Transverse colon (tissue), 4 donors: ENCODE measurements around the gene GDE1. TPM values are rescaled to one million over a fixed set of nuclear protein-coding genes. Genes with fewer than 3 reads are reported as not detected.

Experiments used
- DNase-seq: peaks from one replicate; pipeline ENCODE4 v3.0.0-alpha.2; 2019
- H3K27ac ChIP-seq, 4 donors: fragments of 200-600 bp; sonication (generic); 2 replicates each; pipeline ENCODE4 v1.5.1; 2016 to 2018; ENCODE audit warnings: inconsistent platforms in 4 of 4
- H3K27me3 ChIP-seq: fragments of 200-600 bp; sonication (generic); 2 replicates; pipeline ENCODE4 v1.5.1; 2017; ENCODE audit warnings: inconsistent platforms
- H3K36me3 ChIP-seq, 4 donors: fragments of 200-600 bp; sonication (generic); 2 replicates each; pipeline ENCODE4 v1.5.1; 2017 to 2019; ENCODE audit warnings: inconsistent platforms in 4 of 4
- H3K4me1 ChIP-seq, 4 donors: fragments of 200-600 bp; sonication (generic); 2 replicates each; pipeline ENCODE4 v1.5.1; 2017 to 2020; ENCODE audit warnings: inconsistent platforms in 4 of 4
- H3K4me3 ChIP-seq, 4 donors: fragments of 200-600 bp; sonication (generic); 1 replicate in 1 of 4; 2 replicates in 3 of 4; pipeline versions ENCODE4 v1.5.1 to v1.6.1; 2017 to 2019; ENCODE audit warnings: inconsistent platforms in 4 of 4
- H3K9me3 ChIP-seq, 2 donors: fragments of 200-600 bp; sonication (generic); 2 replicates each; pipeline ENCODE4 v1.5.1; 2017 to 2019; ENCODE audit warnings: inconsistent platforms in 2 of 2
- CTCF ChIP-seq, 5 experiments: fragments of 200-600 bp in 3 of 5; fragments of 450-650 bp in 2 of 5; sonication (generic) in 3 of 5; IDR thresholded peaks; 1 replicate in 2 of 5; 2 replicates in 3 of 5; pipeline ENCODE4 v1.5.1; 2016 to 2017; ENCODE audit warnings: antibody characterized with exemption in 5 of 5, inconsistent platforms in 3 of 5, mild to moderate bottlenecking in 2 of 5, moderate library complexity in 1 of 5
- EP300 ChIP-seq: sonication (generic); formaldehyde crosslinking; IDR thresholded peaks from one replicate; pipeline ENCODE4 v1.6.1; 2017; ENCODE audit warnings: antibody characterized with exemption, low read depth
- POLR2A ChIP-seq: fragments of 450-650 bp; IDR thresholded peaks from one replicate; pipeline ENCODE4 v1.6.1; 2016; ENCODE audit warnings: antibody characterized with exemption, mild to moderate bottlenecking, moderate library complexity
- POLR2AphosphoS5 ChIP-seq, 3 donors: sonication (generic); formaldehyde crosslinking; IDR thresholded peaks; one replicate each; pipeline ENCODE4 v1.6.1; 2016; ENCODE audit warnings: antibody characterized with exemption in 3 of 3
- WGBS, 2 donors: methylation state at CpG; one replicate each; pipeline ENCODE4 v1.1.5; 2018; ENCODE audit warnings: low coverage in 1 of 2; 5-methylcytosine and 5-hydroxymethylcytosine counted together
- in situ Hi-C, 4 donors: fragments of 200-750 bp; cut with MboI; loops; one replicate each; pipeline versions ENCODE4 v1.15.0 to v1.15.1; 2017; ENCODE audit warnings: low sequenced_read_pairs in 3 of 4, low pct_ligation_motif_present in 1 of 4, low pct_unique_long_range_greater_than_20kb in 1 of 4
- intact Hi-C: fragments of 100-400 bp; cut with DNase I; formaldehyde crosslinking; loops from one replicate; pipeline ENCODE4 v1.15.1; 2023; ENCODE audit warnings: low total_unique reads
- total RNA-seq, 4 donors: library from RNA; depleted of rRNA; stranded (reverse); fragments of >200 nt; gene quantifications; one replicate each; pipeline ENCODE4 v1.1.0, GENCODE V29; 2016

The GDE1 gene
- 100 to 1,000 TPM in 2 of 4 donors, 10 to 100 TPM in 2; 47.5 to 120 (median 96.8) TPM for total RNA-seq

DNA sequence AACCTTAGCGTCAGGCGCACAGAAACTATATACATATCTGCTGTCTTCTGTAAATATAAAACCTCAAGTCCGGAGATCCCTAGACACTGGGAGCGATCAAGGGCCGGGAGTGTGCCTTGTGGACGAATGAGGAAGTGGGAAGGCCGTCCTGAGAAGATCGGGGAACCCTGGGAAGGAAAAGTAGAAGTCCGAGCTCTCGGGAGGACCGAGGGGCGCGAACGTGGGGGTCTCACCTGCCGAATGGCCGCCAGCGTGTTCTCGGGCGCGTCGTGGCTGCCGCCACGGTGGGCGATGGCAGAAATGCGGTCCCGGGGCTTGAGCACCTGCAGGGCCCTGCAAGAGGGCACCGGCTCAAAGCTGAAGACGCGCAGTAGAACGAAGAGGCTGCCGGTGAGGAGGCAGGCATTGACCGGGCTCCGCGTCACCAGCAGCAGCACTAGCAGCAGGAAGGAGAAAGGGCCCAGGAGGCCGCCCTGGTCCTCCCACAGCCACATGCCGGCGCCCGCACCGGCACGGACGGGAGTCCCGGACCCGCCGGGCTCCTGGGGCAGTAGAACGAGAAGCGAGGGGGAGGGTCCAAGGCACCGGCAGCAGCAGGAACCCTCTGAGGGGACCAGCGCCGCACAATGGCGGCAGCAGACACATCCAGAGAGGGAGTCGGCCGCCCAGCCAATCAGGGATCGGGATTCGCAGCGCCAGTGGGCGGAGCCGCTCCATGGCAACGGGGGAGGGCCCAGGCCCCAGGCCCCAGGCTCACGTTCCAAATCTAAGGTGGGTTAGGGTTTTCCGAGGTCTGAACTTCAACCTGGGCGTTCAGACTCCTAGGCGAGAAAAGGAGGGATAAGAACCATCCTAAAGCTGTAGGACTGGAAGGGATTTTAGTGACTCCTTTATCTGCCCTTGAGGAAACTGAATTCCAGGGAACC, at the start of gene GDE1:
Gene GDE1 (minus strand): TSS at position 628 of the 926 bp plus-strand sequence. CDS start 134 bp downstream, at position 494.
- no peaks in the 10 kb centered on the region for H3K36me3 ChIP-seq
- in situ Hi-C loops (loop anchor here in 2 of 4 donors (25.0 kb wide), 1 partner anchor 434 kb away; no protein-coding TSS in a partner anchor), intact Hi-C loops (loop anchor here (5.0 kb wide), 1 partner anchor 36 kb away; the partner anchor contains the start of gene VPS35L)
- no peaks in the 10 kb centered on the region for H3K9me3 ChIP-seq
- peaks cover 14 to 71% (median 42%) of the 10 kb centered on the region in 4 donors for H3K4me1 ChIP-seq
- H3K27ac ChIP-seq, result peak within 1 kb of the TSS; percentile 96 to 99 (median 98)
- H3K4me3 ChIP-seq, result peak within 1 kb of the TSS; percentile 70 to 95 (median 85)
- WGBS, 2 donors, result 0 to 1% methylated on average over 3 to 59 of the region's 62 CpGs
- H3K27me3 ChIP-seq, result no peaks in the 10 kb centered on the region
- DNase-seq, result peak; percentile 97
- TF ChIP-seq POLR2AphosphoS5 (IDR thresholded peaks at IDR 0.05) (peak; percentile 97 to 98 (median 98)), EP300 (no peak), CTCF (IDR thresholded peaks at IDR 0.05) (peak in 4 of 5 experiments; percentile 13 to 41 (median 28)), POLR2A (peak; percentile 94)

GRCh38 chr16:19567560-19567959, 45.7 kb upstream of the GDE1 start:
- in situ Hi-C loops, result loop anchor here in 2 of 4 donors (10.0 to 25.0 kb wide), 2 partner anchors 317 to 820 kb away; partner anchors contain the start of gene GPRC5B (in 2 of the 2)
- Histone ChIP-seq H3K36me3 (peaks cover 0 to 40% (median 10%) of the 10 kb centered on the region in 4 donors), H3K9me3 (no peaks in the 10 kb centered on the region), H3K4me3 (no peak overlapping the region), H3K27ac (no peak overlapping the region), H3K27me3 (no peaks in the 10 kb centered on the region), H3K4me1 (no peaks in the 10 kb centered on the region)
- WGBS, 2 donors, result 86 to 96% methylated on average over 4 to 8 of the region's 8 CpGs
- intact Hi-C loops, result no loop called here
- no peak for DNase-seq
- TF ChIP-seq POLR2AphosphoS5 (IDR thresholded peaks at IDR 0.05) (no peak), EP300 (no peak), POLR2A (no peak), CTCF (IDR thresholded peaks at IDR 0.05) (no peak)

DNA sequence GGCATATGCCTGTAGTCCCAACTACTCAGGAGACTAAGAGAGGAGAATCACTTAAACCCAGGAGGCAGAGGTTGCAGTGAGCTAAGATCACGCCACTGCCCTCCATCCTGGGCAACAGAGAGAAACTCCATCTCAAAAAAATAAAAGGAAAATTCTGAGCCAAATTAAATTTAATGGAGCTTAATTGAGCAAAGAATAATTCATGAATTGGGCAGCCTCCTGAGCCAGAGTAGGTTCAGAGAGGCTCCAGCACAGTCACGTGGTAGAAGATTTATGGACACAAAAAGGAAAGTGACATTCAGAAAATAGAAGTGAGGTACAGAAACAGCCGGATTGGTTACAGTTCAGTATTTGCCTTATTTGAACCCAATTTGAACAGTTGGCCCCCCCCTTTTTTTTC, 44.5 kb upstream of the GDE1 start:
- no peak for TF ChIP-seq POLR2AphosphoS5 (IDR thresholded peaks at IDR 0.05)
- TF ChIP-seq EP300, result no peak
- TF ChIP-seq POLR2A, result no peak
- TF ChIP-seq CTCF (IDR thresholded peaks at IDR 0.05), result no peak
- Histone ChIP-seq H3K9me3 (no peaks in the 10 kb centered on the region), H3K4me1 (no peaks in the 10 kb centered on the region), H3K27me3 (no peaks in the 10 kb centered on the region), H3K4me3 (no peak overlapping the region), H3K27ac (no peak overlapping the region), H3K36me3 (peaks cover 0 to 40% (median 10%) of the 10 kb centered on the region in 4 donors)
- no peak for DNase-seq
- intact Hi-C loops (no loop called here), in situ Hi-C loops (loop anchor here in 2 of 4 donors (10.0 to 25.0 kb wide), 2 partner anchors 318 to 821 kb away; partner anchors contain the start of gene GPRC5B (in 2 of the 2))
- 92 to 98% methylated on average over 2 to 3 of the region's 3 CpGs for WGBS, 2 donors

GRCh38 chr16:19563377-19563776, 41.5 kb upstream of the GDE1 start:
- Histone ChIP-seq H3K36me3 (peaks cover 0 to 19% (median 5%) of the 10 kb centered on the region in 4 donors), H3K27me3 (no peaks in the 10 kb centered on the region), H3K9me3 (no peaks in the 10 kb centered on the region), H3K27ac (no peak overlapping the region), H3K4me3 (no peak overlapping the region), H3K4me1 (no peaks in the 10 kb centered on the region)
- in situ Hi-C loops, result loop anchor here in 2 of 4 donors (10.0 to 25.0 kb wide), 2 partner anchors 321 to 824 kb away; partner anchors contain the start of gene GPRC5B (in 2 of the 2)
- intact Hi-C loops, result no loop called here
- no peak for DNase-seq
- WGBS, 2 donors, result 76 to 95% methylated on average over 4 of the region's 4 CpGs
- TF ChIP-seq POLR2A, result no peak
- no peak for TF ChIP-seq POLR2AphosphoS5 (IDR thresholded peaks at IDR 0.05)
- TF ChIP-seq EP300, result no peak
- TF ChIP-seq CTCF (IDR thresholded peaks at IDR 0.05), result no peak
